GM04503 (cell line): Measurements from ENCODE around the gene ZNF385C.

Source experiments
- DNase-seq: peaks from one replicate; pipeline ENCODE4 v3.0.0-alpha.2; 2012; ENCODE audit warnings: low read depth

Gene ZNF385C

GRCh38 chr17:41988418-41988817 lies 109.9 kb downstream of the ZNF385C start:
- DNase-seq: no peak

- DNase-seq: no peak
Observed at GRCh38 chr17:41987642-41988041, 110.6 kb downstream of the ZNF385C start.

- DNase-seq: no peak
Observed at GRCh38 chr17:41986634-41987033, 111.6 kb downstream of the ZNF385C start.

GRCh38 chr17:41985919-41986318 lies 112.4 kb downstream of the ZNF385C start:
- no peak for DNase-seq

GRCh38 chr17:41984454-41984853 lies 113.8 kb downstream of the ZNF385C start:
- DNase-seq: no peak

GRCh38 chr17:41982026-41982760 lies 116.1 kb downstream of the ZNF385C start:
- no peak for DNase-seq

GRCh38 chr17:41977991-41978390 lies 120.3 kb downstream of the ZNF385C start:
- DNase-seq: no peak

- DNase-seq: no peak
Observed at GRCh38 chr17:41976142-41976768, 122.0 kb downstream of the ZNF385C start.
